ENCODE data around the gene ZMYND8.
"Not testable (repeated sequence)": the region's sequence is repeated elsewhere in the genome, so short reads cannot be mapped to it uniquely, and the experiment has no call there.

DNA sequence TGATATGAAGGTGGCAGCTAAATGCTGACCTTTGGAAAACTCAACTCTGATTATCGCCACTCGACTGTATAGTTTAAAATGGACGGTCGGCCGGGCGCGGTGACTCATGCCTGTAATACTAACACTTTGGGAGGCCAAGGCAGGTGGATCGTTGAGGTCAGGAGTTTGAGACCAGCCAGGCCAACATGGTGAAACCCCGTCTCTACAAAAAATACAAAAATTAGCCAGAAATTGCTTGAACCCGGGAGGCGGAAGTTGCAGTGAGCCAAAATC is 151.7 kb downstream of the ZMYND8 start:
- TF ChIP-seq, protein P1, sequence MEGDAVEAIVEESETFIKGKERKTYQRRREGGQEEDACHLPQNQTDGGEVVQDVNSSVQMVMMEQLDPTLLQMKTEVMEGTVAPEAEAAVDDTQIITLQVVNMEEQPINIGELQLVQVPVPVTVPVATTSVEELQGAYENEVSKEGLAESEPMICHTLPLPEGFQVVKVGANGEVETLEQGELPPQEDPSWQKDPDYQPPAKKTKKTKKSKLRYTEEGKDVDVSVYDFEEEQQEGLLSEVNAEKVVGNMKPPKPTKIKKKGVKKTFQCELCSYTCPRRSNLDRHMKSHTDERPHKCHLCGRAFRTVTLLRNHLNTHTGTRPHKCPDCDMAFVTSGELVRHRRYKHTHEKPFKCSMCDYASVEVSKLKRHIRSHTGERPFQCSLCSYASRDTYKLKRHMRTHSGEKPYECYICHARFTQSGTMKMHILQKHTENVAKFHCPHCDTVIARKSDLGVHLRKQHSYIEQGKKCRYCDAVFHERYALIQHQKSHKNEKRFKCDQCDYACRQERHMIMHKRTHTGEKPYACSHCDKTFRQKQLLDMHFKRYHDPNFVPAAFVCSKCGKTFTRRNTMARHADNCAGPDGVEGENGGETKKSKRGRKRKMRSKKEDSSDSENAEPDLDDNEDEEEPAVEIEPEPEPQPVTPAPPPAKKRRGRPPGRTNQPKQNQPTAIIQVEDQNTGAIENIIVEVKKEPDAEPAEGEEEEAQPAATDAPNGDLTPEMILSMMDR (IDR thresholded peaks at IDR 0.05; ENCODE audit: low read length): not testable (repeated sequence)
- TF ChIP-seq EZH2 (IDR thresholded peaks at IDR 0.05; ENCODE audit: borderline replicate concordance, low read length): not testable (repeated sequence)

All from OCI-LY1 (cell line).